Measurements from ENCODE around the gene TTC13. TPM values are rescaled to one million over a fixed set of nuclear protein-coding genes. Genes with fewer than 3 reads are reported as not detected.

Gene TTC13
- total RNA-seq, 2 donors from 2014 or later = 3.9 to 5.5 TPM

- no peaks in the 10 kb centered on the region for H3K4me1 ChIP-seq
- TF ChIP-seq, protein P1, sequence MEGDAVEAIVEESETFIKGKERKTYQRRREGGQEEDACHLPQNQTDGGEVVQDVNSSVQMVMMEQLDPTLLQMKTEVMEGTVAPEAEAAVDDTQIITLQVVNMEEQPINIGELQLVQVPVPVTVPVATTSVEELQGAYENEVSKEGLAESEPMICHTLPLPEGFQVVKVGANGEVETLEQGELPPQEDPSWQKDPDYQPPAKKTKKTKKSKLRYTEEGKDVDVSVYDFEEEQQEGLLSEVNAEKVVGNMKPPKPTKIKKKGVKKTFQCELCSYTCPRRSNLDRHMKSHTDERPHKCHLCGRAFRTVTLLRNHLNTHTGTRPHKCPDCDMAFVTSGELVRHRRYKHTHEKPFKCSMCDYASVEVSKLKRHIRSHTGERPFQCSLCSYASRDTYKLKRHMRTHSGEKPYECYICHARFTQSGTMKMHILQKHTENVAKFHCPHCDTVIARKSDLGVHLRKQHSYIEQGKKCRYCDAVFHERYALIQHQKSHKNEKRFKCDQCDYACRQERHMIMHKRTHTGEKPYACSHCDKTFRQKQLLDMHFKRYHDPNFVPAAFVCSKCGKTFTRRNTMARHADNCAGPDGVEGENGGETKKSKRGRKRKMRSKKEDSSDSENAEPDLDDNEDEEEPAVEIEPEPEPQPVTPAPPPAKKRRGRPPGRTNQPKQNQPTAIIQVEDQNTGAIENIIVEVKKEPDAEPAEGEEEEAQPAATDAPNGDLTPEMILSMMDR (IDR thresholded peaks at IDR 0.05) = no peak
- H3K9me3 ChIP-seq = no peaks in the 10 kb centered on the region
- H3K4me3 ChIP-seq = no peak overlapping the region
- no peak for DNase-seq (ENCODE audit: low spot score)
- H3K36me3 ChIP-seq = no peaks in the 10 kb centered on the region
- no peak overlapping the region for H3K27ac ChIP-seq
- H3K27me3 ChIP-seq = no peaks in the 10 kb centered on the region
Observed at GRCh38 chr1:230970432-230970831, 8.2 kb downstream of the TTC13 start.

DNA sequence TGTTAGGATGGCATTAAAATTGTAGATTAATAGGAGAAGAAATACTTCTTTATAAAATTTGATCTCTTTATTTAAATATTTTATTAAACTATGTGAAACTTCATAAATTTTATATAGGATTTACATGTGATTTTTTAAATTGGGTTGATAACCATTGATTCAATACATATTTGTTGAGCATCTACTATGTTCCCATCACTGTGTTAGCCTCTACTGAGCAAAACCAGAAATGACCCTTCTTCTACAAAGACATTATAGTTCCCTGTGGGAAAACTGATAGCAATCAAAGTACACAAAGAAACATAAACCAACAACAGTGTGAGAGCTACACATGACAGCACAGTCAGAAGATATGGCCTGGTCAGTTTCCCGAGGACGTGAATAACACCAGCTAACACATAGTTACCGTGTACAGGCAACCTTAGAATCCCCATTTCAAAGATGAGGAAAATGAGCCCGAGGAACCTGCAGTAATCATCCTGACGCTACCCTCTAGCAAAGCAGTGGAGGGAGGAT, 12.2 kb downstream of the TTC13 start:
- no peak for DNase-seq (ENCODE audit: low spot score)
- Histone ChIP-seq H3K27ac (no peak overlapping the region), H3K36me3 (no peaks in the 10 kb centered on the region), H3K4me3 (no peak overlapping the region), H3K9me3 (no peaks in the 10 kb centered on the region), H3K27me3 (no peaks in the 10 kb centered on the region), H3K4me1 (no peaks in the 10 kb centered on the region)
- TF ChIP-seq, protein P1 (IDR thresholded peaks at IDR 0.05) = no peak

DNA sequence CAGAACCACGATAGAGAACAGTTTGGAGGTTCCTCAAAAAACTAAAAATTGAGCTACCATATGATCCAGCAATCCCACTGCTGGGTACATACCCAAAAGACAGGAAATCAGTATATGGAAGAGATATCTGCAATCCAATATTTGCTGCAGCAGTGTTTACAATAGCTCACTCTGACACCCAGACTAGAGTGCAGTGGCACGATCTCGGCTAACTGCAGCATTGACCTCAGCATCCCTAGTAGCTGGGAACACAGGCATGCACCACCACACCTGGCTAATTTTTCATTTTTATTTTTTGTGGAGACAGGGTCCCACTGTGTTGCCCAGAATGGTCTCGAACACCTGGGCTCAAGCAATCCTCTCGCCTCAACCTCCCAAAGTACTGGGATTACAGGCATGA, 13.1 kb downstream of the TTC13 start:
- no peak overlapping the region for H3K27ac ChIP-seq
- no peaks in the 10 kb centered on the region for H3K36me3 ChIP-seq
- TF ChIP-seq, protein P1 (IDR thresholded peaks at IDR 0.05) = no peak
- H3K4me3 ChIP-seq = no peak overlapping the region
- DNase-seq (ENCODE audit: low spot score) = no peak
- no peaks in the 10 kb centered on the region for H3K9me3 ChIP-seq
- no peaks in the 10 kb centered on the region for H3K27me3 ChIP-seq
- H3K4me1 ChIP-seq = no peaks in the 10 kb centered on the region

DNA sequence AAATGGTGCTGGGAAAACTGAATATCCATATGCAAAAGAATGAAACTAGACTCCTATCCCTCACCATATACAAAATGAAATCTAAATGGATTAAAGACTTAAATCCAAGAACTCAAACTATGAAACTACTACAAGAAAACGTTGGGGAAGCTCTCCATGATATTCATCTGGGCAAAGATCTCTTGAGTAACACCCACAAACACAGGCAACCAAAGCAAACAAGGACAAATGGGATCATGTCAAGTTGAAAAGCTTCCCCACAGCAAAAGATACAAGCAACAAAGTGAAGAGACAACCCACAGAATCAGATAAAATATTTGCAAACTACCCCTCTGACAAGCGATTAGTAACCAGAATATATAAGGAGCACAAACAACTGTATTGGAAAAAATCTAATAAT, 13.8 kb downstream of the TTC13 start:
- no peak overlapping the region for H3K27ac ChIP-seq
- H3K9me3 ChIP-seq = no peaks in the 10 kb centered on the region
- H3K4me3 ChIP-seq = no peak overlapping the region
- TF ChIP-seq, protein P1 (IDR thresholded peaks at IDR 0.05) = no peak
- no peaks in the 10 kb centered on the region for H3K27me3 ChIP-seq
- no peaks in the 10 kb centered on the region for H3K4me1 ChIP-seq
- DNase-seq (ENCODE audit: low spot score) = no peak
- H3K36me3 ChIP-seq = no peaks in the 10 kb centered on the region

DNA sequence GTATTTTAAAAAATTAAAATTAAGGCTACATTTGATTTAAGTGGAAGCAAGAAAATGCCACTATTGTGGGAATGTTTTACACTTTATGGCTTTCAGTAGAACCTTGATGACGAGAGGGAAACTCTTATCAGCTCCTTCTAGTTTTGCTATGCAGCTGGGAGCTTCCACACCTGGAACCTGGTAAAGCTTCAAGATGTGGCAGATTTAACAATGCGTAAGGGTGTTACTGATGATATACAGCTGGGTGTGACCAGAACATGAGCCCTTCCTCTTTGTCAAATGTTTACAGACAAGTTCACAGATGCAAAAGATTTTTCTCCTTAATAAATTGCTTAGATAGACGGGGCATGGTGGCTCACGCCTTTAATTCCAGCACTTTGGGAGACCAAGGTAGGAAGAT, 20.3 kb downstream of the TTC13 start:
- Histone ChIP-seq H3K27ac (no peak overlapping the region), H3K4me3 (no peak overlapping the region), H3K9me3 (no peaks in the 10 kb centered on the region), H3K36me3 (peaks cover 3% of the 10 kb centered on the region), H3K4me1 (no peaks in the 10 kb centered on the region), H3K27me3 (no peaks in the 10 kb centered on the region)
- DNase-seq (ENCODE audit: low spot score) = no peak
- TF ChIP-seq, protein P1 (IDR thresholded peaks at IDR 0.05) = no peak

- TF ChIP-seq, protein P1 (IDR thresholded peaks at IDR 0.05) = no peak
- Histone ChIP-seq H3K27ac (no peak overlapping the region), H3K36me3 (peaks cover 3% of the 10 kb centered on the region), H3K27me3 (no peaks in the 10 kb centered on the region), H3K9me3 (no peaks in the 10 kb centered on the region), H3K4me3 (no peak overlapping the region), H3K4me1 (no peaks in the 10 kb centered on the region)
- DNase-seq (ENCODE audit: low spot score) = no peak
Observed at GRCh38 chr1:230957580-230957989, 21.1 kb downstream of the TTC13 start.
